HepG2 (cell line): ENCODE measurements around the gene ZNF629. TPM values are rescaled to one million over a fixed set of nuclear protein-coding genes. Genes with fewer than 3 reads are reported as not detected.

Experiments used
- CHD4 ChIP-seq: fragments of 200-600 bp; sonication (generic); IDR thresholded peaks from 2 replicates; pipeline ENCODE4 v1.7.0; 2017; ENCODE audit warnings: mild to moderate bottlenecking, low read length, borderline replicate concordance
- CREM ChIP-seq, 2 experiments: sonication (generic) in 1 of 2; formaldehyde crosslinking in 1 of 2; IDR thresholded peaks; 2 replicates each; pipeline versions ENCODE4 v1.4.0 to v1.6.1; 2016 to 2020; ENCODE audit warnings: antibody characterized with exemption in 1 of 2, mild to moderate bottlenecking in 1 of 2, missing genetic modification reagents in 1 of 2
- FIP1L1 ChIP-seq: fragments of 200-400 bp; formaldehyde crosslinking; IDR thresholded peaks from 2 replicates; pipeline ENCODE4 v1.6.1; 2018; ENCODE audit warnings: low read depth, mild to moderate bottlenecking, low read length, moderate library complexity, borderline replicate concordance; ENCODE audit not compliant: insufficient read depth
- HNRNPLL ChIP-seq: fragments of 200-400 bp; formaldehyde crosslinking; IDR thresholded peaks from 2 replicates; pipeline ENCODE4 v1.6.1; 2017; ENCODE audit warnings: mild to moderate bottlenecking, low read depth, low read length; ENCODE audit not compliant: poor library complexity, severe bottlenecking
- NR2F2 ChIP-seq: IDR thresholded peaks from 2 replicates; pipeline ENCODE4 v1.6.1; 2012; ENCODE audit warnings: low read depth, inconsistent platforms, borderline replicate concordance
- ZBTB7A ChIP-seq: sonication (generic); formaldehyde crosslinking; IDR thresholded peaks from 2 replicates; pipeline ENCODE4 v1.8.0; 2022; ENCODE audit warnings: mild to moderate bottlenecking, missing genetic modification reagents
- ZFP41 ChIP-seq: sonication (generic); formaldehyde crosslinking; IDR thresholded peaks from 2 replicates; pipeline ENCODE4 v1.4.0; 2020; ENCODE audit warnings: mild to moderate bottlenecking, missing genetic modification reagents, borderline replicate concordance
- ZNF432 ChIP-seq: sonication (generic); formaldehyde crosslinking; IDR thresholded peaks from 2 replicates; pipeline ENCODE4 v1.5.0; 2020; ENCODE audit warnings: missing genetic modification reagents, mild to moderate bottlenecking, borderline replicate concordance
- ZNF83 ChIP-seq: sonication (generic); formaldehyde crosslinking; IDR thresholded peaks from 2 replicates; pipeline ENCODE4 v1.4.0; 2020; ENCODE audit warnings: missing genetic modification reagents, mild to moderate bottlenecking, borderline replicate concordance
- ZSCAN20 ChIP-seq: sonication (generic); formaldehyde crosslinking; IDR thresholded peaks from 2 replicates; pipeline ENCODE4 v1.4.0; 2020; ENCODE audit warnings: missing genetic modification reagents, mild to moderate bottlenecking, borderline replicate concordance
- polyA plus RNA-seq, 8 experiments: library from polyadenylated mRNA; depleted of rRNA in 3 of 8; stranded (reverse) in 7 of 8; unstranded in 1 of 8; fragments of >200 nt; fragmentation: Illumina TruSeq in 4 of 8; extraction: Trizol in 4 of 8; gene quantifications; 2 replicates each; pipeline versions ENCODE4 v1.2.1 to v1.2.3, GENCODE V29; 2011 to 2016; ENCODE audit warnings: low read depth in 4 of 8, missing spikeins in 1 of 8, mixed read lengths in 1 of 8; ENCODE audit not compliant: insufficient read depth in 1 of 8
- total RNA-seq, 5 experiments: library from RNA; depleted of rRNA; stranded (reverse); fragments of >200 nt; fragmentation: Illumina TruSeq; extraction: Trizol; gene quantifications; 2 replicates each; pipeline ENCODE4 v1.2.3, GENCODE V29; 2016; ENCODE audit warnings: low read depth in 1 of 5
- TF ChIP-seq, protein P1 (sequence below): sonication (generic); formaldehyde crosslinking; IDR thresholded peaks from 2 replicates; pipeline ENCODE4 v1.4.0; 2020; ENCODE audit warnings: missing genetic modification reagents
- TF ChIP-seq, protein P2 (sequence below): IDR thresholded peaks from 2 replicates; pipeline ENCODE4 v1.6.1; 2016; ENCODE audit warnings: mild to moderate bottlenecking
- TF ChIP-seq, protein P3 (sequence below): IDR thresholded peaks from 2 replicates; pipeline ENCODE4 v1.6.1; 2016; ENCODE audit warnings: low read depth
- TF ChIP-seq, protein P4 (sequence below): sonication (generic); formaldehyde crosslinking; IDR thresholded peaks from 2 replicates; pipeline ENCODE4 v1.4.0; 2020; ENCODE audit warnings: low read depth, mild to moderate bottlenecking, missing genetic modification reagents
- TF ChIP-seq, protein P5 (sequence below): sonication (generic); formaldehyde crosslinking; IDR thresholded peaks from 2 replicates; pipeline ENCODE4 v1.9.0; 2021; ENCODE audit warnings: missing genetic modification reagents, borderline replicate concordance

The ZNF629 gene
- total and polyA plus RNA-seq, 2 of the 13 experiments (the other 11 are each of a cell fraction or from before 2014, with no cell fraction given), result 6.1 to 16.5 TPM

DNA sequence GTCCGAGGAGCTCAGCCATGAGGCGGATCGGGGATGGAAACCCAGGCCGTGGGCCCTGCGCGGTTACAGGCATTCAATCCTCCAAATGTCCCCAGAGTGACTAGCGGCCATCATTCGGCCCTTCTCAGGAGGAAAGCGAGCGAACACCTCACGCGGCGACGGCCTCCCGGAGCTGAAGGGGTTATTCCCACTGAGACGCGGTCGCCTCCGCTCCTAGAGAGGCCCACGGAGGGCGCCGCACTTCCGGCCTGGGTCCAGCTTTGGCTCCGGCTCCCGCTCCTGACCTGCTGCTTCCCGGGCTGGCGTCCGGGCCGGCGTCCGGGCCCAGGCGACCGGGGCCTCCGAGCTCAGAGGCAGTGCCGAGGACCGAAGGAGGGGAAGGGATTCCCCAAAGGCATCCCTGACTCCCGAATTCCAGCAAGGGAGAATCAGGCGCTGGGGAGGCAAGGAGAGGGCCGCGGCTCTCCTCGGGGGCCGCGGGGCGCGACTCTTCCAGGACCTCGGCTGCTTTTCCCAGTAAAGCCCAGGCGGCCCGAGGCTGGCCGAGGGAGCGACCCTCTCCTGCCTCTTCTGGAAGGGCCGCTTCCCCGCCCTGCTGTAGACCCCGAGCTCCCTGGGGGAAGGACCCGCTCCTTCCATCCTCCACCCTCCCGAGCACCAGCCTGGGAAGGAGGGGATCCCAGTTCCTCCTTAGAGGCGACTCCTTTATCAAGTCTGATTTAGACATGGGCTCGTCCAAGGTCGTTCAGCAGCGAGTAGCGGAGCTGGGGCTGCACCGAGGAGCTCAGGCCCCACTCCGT, 18.6 kb upstream of the ZNF629 start (continued):
- TF ChIP-seq ZNF432 (CRISPR knock-in tag), result 0 out of 2 replicates have a peak, but pooled peaks have one; percentile 47
- no peak for TF ChIP-seq CHD4
- TF ChIP-seq, protein P1, sequence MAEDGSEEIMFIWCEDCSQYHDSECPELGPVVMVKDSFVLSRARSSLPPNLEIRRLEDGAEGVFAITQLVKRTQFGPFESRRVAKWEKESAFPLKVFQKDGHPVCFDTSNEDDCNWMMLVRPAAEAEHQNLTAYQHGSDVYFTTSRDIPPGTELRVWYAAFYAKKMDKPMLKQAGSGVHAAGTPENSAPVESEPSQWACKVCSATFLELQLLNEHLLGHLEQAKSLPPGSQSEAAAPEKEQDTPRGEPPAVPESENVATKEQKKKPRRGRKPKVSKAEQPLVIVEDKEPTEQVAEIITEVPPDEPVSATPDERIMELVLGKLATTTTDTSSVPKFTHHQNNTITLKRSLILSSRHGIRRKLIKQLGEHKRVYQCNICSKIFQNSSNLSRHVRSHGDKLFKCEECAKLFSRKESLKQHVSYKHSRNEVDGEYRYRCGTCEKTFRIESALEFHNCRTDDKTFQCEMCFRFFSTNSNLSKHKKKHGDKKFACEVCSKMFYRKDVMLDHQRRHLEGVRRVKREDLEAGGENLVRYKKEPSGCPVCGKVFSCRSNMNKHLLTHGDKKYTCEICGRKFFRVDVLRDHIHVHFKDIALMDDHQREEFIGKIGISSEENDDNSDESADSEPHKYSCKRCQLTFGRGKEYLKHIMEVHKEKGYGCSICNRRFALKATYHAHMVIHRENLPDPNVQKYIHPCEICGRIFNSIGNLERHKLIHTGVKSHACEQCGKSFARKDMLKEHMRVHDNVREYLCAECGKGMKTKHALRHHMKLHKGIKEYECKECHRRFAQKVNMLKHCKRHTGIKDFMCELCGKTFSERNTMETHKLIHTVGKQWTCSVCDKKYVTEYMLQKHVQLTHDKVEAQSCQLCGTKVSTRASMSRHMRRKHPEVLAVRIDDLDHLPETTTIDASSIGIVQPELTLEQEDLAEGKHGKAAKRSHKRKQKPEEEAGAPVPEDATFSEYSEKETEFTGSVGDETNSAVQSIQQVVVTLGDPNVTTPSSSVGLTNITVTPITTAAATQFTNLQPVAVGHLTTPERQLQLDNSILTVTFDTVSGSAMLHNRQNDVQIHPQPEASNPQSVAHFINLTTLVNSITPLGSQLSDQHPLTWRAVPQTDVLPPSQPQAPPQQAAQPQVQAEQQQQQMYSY (CRISPR knock-in tag), result peak; percentile 92
- TF ChIP-seq ZFP41 (CRISPR knock-in tag), result peak; percentile 74; the same call in 1 of the 2 replicates
- TF ChIP-seq, protein P2, sequence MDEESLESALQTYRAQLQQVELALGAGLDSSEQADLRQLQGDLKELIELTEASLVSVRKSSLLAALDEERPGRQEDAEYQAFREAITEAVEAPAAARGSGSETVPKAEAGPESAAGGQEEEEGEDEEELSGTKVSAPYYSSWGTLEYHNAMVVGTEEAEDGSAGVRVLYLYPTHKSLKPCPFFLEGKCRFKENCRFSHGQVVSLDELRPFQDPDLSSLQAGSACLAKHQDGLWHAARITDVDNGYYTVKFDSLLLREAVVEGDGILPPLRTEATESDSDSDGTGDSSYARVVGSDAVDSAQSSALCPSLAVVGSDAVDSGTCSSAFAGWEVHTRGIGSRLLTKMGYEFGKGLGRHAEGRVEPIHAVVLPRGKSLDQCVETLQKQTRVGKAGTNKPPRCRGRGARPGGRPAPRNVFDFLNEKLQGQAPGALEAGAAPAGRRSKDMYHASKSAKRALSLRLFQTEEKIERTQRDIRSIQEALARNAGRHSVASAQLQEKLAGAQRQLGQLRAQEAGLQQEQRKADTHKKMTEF, result peak; percentile 99
- peak; percentile 85; the same call in 1 of the 2 replicates for TF ChIP-seq ZBTB7A (CRISPR knock-in tag)
- TF ChIP-seq CREM (IDR thresholded peaks at IDR 0.05), result peak; percentile 69
- TF ChIP-seq CREM (CRISPR knock-in tag; IDR thresholded peaks at IDR 0.05), result no peak
- TF ChIP-seq FIP1L1, result no peak
- no peak; the same call in 1 of the 2 replicates for TF ChIP-seq ZNF83 (CRISPR knock-in tag)
- TF ChIP-seq ZSCAN20 (CRISPR knock-in tag), result peak; percentile 93; the same call in 1 of the 2 replicates
- TF ChIP-seq HNRNPLL, result peak; percentile 81
- TF ChIP-seq, protein P3, sequence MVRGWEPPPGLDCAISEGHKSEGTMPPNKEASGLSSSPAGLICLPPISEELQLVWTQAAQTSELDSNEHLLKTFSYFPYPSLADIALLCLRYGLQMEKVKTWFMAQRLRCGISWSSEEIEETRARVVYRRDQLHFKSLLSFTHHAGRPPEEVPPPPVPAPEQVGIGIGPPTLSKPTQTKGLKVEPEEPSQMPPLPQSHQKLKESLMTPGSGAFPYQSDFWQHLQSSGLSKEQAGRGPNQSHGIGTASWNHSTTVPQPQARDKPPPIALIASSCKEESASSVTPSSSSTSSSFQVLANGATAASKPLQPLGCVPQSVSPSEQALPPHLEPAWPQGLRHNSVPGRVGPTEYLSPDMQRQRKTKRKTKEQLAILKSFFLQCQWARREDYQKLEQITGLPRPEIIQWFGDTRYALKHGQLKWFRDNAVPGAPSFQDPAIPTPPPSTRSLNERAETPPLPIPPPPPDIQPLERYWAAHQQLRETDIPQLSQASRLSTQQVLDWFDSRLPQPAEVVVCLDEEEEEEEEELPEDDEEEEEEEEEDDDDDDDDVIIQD (CRISPR knock-in tag), result peak; percentile 79; the same call in 1 of the 2 replicates
- TF ChIP-seq, protein P4, sequence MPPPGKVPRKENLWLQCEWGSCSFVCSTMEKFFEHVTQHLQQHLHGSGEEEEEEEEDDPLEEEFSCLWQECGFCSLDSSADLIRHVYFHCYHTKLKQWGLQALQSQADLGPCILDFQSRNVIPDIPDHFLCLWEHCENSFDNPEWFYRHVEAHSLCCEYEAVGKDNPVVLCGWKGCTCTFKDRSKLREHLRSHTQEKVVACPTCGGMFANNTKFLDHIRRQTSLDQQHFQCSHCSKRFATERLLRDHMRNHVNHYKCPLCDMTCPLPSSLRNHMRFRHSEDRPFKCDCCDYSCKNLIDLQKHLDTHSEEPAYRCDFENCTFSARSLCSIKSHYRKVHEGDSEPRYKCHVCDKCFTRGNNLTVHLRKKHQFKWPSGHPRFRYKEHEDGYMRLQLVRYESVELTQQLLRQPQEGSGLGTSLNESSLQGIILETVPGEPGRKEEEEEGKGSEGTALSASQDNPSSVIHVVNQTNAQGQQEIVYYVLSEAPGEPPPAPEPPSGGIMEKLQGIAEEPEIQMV, result peak; percentile 93
- TF ChIP-seq NR2F2, result peak; percentile 26; the same call in 1 of the 2 replicates
- TF ChIP-seq, protein P5, sequence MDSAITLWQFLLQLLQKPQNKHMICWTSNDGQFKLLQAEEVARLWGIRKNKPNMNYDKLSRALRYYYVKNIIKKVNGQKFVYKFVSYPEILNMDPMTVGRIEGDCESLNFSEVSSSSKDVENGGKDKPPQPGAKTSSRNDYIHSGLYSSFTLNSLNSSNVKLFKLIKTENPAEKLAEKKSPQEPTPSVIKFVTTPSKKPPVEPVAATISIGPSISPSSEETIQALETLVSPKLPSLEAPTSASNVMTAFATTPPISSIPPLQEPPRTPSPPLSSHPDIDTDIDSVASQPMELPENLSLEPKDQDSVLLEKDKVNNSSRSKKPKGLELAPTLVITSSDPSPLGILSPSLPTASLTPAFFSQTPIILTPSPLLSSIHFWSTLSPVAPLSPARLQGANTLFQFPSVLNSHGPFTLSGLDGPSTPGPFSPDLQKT (CRISPR knock-in tag), result no peak; the same call in 1 of the 2 replicates
